HG02973 (cell line): Measurements from ENCODE around the gene ZACN.
"Not testable (repeated sequence)": the region's sequence is repeated elsewhere in the genome, so short reads cannot be mapped to it uniquely, and the experiment has no call there.

Source experiments
- ATAC-seq: cut with Tn5 transposase; IDR thresholded peaks from one replicate; pipeline ENCODE4 v1.9.1; 2021; ENCODE audit warnings: moderate library complexity; ENCODE audit not compliant: unreplicated experiment

Gene ZACN

GRCh38 chr17:76053246-76054111, 25.5 kb upstream of the ZACN start:
- ATAC-seq = no peak

GRCh38 chr17:76054112-76054476, 24.9 kb upstream of the ZACN start:
- ATAC-seq = no peak

GRCh38 chr17:76056882-76057281, 22.1 kb upstream of the ZACN start:
- no peak for ATAC-seq

GRCh38 chr17:76058264-76058663, 20.7 kb upstream of the ZACN start:
- not testable (repeated sequence) for ATAC-seq

GRCh38 chr17:76063875-76064546, 15.0 kb upstream of the ZACN start:
- ATAC-seq = no peak

- no peak for ATAC-seq
Observed at GRCh38 chr17:76065775-76066174, 13.2 kb upstream of the ZACN start.

- ATAC-seq = no peak
Observed at GRCh38 chr17:76071531-76072147, 7.3 kb upstream of the ZACN start.

GRCh38 chr17:76072148-76072858, 6.7 kb upstream of the ZACN start, which contains the start of gene SRP68:
Gene SRP68, minus strand, starts transcription at chr17:76072517. Its CDS starts 26 bp downstream, at chr17:76072491.
- no peak for ATAC-seq

- ATAC-seq = no peak
Observed at GRCh38 chr17:76074390-76075363, 4.3 kb upstream of the ZACN start, which contains the start of gene GALR2. Gene GALR2, plus strand, starts transcription at chr17:76074781. Its CDS starts 103 bp downstream, at chr17:76074884.

- no peak for ATAC-seq
Observed at GRCh38 chr17:76075364-76076145, 3.4 kb upstream of the ZACN start.

GRCh38 chr17:76076146-76076764, 2.7 kb upstream of the ZACN start:
- no peak for ATAC-seq

- ATAC-seq = no peak
Observed at GRCh38 chr17:76076765-76077583, 2.0 kb upstream of the ZACN start.

- no peak for ATAC-seq
Observed at GRCh38 chr17:76077584-76078110, 1.3 kb upstream of the ZACN start.

GRCh38 chr17:76078370-76078769, 612 bp upstream of the ZACN start:
- ATAC-seq = not testable (repeated sequence)

- ATAC-seq = no peak
Observed at GRCh38 chr17:76079535-76079955, 563 bp downstream of the ZACN start.

- no peak for ATAC-seq
Observed at GRCh38 chr17:76079956-76080767, 1.2 kb downstream of the ZACN start.
